Measurements from ENCODE around the gene CAMTA1.

CAMTA1 gene

GRCh38 chr1:7501723-7502603 is 716.7 kb downstream of the CAMTA1 start:
- no peak for DNase-seq (ENCODE audit: low read depth in 1 of 2, low spot score in 1 of 2)

- DNase-seq (ENCODE audit: low read depth in 1 of 2, low spot score in 1 of 2), result no peak
Measured at GRCh38 chr1:7503691-7504437, 718.6 kb downstream of the CAMTA1 start.

DNA sequence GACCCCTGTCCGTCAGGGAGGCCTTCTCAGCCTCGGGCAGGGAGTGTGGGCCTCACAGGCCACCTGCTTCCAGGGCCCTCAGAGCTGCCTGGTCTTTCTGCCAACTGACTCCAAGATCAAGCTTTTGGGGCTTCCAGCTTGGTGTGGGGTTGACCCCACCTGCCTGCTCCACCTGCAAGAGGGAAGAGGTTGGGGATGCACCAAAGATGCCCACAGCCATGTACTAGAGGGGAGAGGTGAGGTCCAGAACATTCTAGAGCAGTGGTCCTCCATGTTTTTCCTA is 719.1 kb downstream of the CAMTA1 start:
- DNase-seq (ENCODE audit: low read depth in 1 of 2, low spot score in 1 of 2), result no peak

DNA sequence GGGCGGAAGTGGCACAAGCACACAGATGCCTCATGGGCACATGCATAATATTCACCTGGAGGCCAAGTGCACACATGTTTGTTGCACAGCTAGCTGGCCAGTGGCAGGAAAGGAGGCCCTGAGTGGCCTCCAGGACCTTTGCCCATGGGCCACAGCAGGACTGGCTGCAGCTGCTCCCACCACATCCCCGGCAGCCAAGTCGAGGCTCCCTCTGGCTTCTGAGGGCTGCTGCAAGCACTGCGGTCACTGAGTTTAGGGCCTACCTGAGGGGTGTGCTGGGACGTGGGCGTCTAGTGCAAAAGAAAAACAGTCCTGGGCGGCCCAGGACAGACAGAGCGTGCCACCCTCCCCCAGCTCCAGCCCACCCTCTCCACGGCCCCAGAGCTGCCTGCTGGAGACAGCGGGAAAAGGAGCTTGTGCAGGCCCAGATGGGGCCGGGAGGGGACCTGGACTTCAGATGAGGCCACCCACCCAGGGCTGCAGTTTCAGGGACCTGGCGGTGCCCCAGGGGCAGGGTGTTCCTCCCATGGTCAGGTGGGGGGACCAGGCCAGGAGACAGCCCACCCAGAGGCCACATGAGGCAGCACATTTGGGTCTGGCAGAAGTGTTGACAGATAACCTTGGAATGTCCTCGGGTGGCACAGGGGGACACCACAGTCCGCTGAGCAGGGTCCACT is 720.0 kb downstream of the CAMTA1 start:
- DNase-seq (ENCODE audit: low read depth in 1 of 2, low spot score in 1 of 2), result no peak

DNA sequence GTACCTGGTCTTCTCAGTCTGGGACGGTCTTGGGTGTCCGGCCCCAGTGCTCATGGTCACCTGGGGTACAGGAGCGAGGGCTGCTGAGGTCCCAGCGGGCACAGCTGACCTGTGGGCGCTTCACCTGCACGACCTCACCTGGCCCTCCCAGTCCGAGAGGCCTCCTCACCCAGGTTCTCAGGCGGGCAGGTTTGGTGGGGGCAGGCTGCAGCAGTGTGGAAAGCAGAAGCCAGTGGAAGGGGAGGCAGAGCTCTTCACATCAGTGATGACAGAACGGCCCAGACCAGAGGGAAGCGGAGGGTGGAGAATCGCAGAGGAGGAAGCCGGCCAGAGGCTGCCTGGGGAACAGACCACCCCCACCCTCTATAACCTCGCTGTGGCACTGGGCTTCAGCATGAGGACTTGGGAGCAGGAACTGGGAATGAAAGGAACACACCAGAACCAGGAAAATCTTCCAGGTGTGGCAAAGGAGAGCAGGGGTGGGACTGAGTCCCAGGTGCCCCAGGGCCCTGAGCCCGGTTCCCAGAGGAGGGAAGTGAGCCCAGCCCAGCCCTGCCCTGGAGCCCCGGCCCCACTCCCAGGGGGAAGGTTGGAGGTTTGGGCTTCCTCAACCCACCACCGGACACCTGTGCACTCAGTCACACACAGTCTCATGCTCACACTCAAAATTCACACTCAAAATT is 720.7 kb downstream of the CAMTA1 start:
- DNase-seq (ENCODE audit: low read depth in 1 of 2, low spot score in 1 of 2), result no peak

GRCh38 chr1:7506454-7507284 is 721.4 kb downstream of the CAMTA1 start:
- no peak for DNase-seq (ENCODE audit: low read depth in 1 of 2, low spot score in 1 of 2)

GRCh38 chr1:7507285-7508019 is 722.2 kb downstream of the CAMTA1 start:
- DNase-seq (ENCODE audit: low read depth in 1 of 2, low spot score in 1 of 2), result no peak

DNA sequence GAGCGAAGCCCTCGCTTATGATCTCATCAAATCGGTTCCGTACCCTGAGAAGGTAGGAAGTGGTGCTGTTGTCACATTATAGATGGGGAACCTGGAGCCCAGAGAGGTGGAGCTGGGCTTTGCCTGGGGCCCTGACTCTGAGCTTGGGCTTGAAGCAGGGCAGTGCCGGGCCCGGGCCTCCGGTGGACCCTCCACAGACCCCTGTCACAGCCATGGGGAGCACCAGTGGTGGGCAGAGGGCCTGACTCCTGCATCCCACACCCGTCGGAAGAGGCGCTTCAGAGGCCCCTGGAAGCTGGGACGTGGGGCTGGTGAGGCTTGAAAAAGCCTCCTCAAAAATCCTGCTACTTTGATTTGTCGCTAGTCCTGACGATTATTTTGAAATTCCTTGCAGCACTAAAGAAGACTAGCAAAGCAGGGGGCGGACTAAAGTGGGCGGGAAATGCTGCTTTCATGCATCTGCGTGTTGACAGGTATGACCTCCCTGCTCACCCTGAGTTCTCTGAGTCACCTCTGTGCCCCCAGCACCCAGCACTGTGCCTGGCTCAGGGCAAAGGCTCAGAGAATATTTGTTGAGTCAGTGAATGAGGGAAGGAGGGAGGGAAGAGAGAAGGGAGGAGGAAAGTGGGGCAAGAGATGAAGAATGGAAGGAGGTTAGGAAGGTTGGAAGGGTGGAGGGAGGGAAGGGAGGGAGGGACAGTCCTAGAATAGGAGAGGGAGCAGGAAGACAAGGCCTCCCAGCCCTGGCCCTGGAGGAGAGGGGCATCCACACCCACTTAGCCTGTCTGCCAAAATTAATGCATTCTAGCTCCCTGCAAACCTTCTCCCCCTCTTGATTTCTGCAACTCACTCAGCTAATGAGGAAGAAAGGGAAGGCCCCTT is 723.0 kb downstream of the CAMTA1 start:
- no peak for DNase-seq (ENCODE audit: low read depth in 1 of 2, low spot score in 1 of 2)

DNA sequence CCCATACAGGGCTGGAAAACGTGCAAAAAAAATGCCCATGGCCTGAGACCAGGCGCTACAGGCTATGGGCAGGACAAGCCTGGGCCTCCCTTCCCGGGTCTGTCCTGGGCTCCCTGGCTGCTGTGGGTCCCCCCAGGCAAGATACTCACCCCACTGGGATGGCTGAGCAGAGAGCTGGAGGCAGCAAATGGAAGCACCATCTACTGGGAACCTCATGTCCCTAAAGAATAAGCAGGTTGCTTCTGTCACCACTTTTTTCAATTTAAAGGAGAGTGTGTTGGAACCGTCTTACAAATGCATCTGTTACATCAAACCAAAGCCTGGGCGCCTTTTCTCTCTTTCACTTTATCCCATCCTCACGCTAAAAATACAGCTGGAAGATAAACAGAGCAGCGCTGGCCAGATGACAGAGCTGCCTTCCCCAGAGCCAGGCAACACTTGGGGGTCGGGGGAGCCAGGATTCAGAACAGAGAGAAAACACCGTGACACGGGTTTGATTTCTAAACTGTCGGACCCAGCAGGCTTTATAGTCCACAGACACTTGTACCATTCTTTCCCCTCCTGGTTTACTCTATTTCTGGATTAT is 723.8 kb downstream of the CAMTA1 start:
- DNase-seq (ENCODE audit: low read depth in 1 of 2, low spot score in 1 of 2), result no peak

DNA sequence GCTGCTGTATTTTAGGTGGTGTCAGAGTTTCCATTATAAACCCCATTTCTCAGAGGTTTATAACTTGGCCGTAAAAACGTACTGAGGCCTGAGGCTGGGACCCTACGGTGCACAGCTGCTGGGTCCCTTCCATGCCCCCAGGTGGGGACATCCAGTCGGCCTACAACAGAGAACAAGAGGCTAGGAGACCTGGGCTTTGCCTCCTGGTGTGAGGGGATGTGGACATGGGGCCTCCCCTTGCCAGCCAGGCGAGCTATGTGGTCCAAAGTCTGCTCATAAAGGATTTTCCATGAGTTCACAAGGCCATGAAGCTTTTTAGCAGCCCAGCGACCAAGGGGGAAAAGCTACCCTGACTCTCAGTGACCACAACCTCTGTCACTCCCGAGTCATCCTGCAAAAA is 724.3 kb downstream of the CAMTA1 start:
- DNase-seq (ENCODE audit: low read depth in 1 of 2, low spot score in 1 of 2), result no peak

GRCh38 chr1:7510389-7510931 is 725.2 kb downstream of the CAMTA1 start:
- DNase-seq (ENCODE audit: low read depth in 1 of 2, low spot score in 1 of 2), result no peak

- DNase-seq (ENCODE audit: low read depth in 1 of 2, low spot score in 1 of 2), result no peak
Measured at GRCh38 chr1:7511381-7511780, 726.1 kb downstream of the CAMTA1 start.

DNA sequence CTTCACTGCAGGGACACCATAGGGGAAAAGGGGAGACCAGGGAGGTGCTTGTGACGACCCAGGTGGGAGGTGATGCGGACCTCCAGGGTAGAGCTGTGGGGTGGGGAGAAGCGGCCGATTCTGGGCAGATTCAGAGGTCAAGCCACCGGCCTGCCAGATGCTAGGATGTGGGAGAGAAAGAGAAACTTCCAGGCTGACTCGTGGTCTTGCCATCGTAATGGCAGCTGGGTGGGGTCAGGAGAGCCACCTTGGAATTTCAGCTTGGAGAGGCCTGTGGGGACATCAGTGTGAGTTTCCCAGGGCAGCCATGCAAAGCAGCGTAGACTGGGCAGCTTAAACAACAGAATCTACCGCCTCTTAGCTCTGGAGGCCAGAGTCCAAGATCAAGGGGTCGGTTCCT is 727.8 kb downstream of the CAMTA1 start:
- no peak for DNase-seq (ENCODE audit: low read depth in 1 of 2, low spot score in 1 of 2)

DNA sequence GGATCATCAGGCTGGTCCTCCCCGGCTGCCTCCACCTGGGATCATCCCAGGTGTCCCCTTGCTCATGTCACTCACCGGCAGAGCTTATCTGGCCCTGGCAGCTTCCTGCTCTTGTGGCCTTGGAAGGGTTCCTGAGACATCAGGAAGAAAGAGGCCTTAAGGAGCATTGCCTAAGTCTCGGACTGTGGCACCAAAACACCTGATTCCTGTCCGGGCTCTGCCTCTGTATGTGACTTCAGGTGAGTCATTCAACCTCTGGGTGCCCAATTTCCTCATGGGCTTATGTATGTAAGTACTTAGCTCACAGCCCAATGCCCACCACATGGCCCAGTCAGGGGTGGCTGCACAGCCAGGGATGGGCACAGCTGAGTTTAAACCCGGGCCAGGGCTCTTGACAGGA is 729.9 kb downstream of the CAMTA1 start:
- DNase-seq (ENCODE audit: low read depth in 1 of 2, low spot score in 1 of 2), result no peak

DNA sequence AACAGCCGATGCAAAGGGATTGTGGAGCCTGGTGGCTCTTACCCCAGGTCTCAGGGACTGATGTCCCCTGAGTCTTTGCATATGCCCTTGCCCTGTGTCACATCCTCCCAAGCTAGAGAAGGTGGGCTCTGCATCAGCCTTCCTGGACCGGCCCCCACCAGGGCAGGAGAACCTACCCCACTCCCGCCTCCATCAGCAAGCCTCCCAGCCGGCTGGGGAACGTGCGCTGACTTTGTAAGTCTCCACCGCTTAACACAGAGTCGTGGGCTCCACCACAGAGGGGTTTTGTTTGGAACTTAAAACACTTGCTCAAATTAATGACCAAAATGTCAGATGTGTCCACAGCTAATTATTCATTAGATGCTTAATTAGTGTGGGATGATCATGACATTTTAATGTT is 730.6 kb downstream of the CAMTA1 start:
- DNase-seq (ENCODE audit: low read depth in 1 of 2, low spot score in 1 of 2), result no peak

DNA sequence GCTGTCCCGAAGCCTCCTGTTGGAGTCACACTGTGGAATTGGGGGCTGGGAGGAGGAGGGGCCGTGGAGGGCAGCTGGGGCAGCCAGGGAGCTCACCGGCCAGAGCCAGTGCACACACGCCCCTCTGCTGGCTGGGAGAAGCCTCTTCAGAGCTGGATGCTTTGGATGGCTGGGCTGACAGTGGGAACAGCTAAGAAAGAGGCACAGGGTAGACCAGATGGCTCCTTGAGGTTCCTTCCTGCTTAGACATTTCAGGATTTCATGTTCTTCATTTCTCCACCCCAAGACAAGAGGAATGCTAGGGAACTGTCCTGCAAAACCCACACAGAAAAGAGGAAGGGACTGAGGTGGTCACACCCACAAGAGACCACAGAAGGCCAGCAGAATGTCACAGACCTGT is 731.1 kb downstream of the CAMTA1 start:
- DNase-seq (ENCODE audit: low read depth in 1 of 2, low spot score in 1 of 2), result no peak

DNA sequence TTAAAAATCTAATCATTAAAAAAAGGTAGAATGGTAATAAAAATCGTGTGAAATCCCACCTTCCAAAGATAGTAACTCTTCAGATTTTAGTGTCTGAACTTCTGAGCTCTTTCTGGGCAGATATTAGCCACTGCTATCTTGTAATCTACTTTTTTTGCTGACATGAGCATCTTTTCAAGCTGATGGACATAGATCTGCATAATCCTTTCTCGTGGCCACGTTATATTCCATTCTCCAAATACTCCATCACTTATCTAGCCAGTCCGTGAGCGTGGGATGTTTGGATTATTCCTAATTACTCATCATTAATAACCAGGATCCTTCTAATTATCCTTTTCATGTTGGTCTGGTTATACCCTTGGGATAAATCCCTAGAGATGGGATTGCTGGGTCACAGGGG is 731.7 kb downstream of the CAMTA1 start:
- no peak for DNase-seq (ENCODE audit: low read depth in 1 of 2, low spot score in 1 of 2)

DNA sequence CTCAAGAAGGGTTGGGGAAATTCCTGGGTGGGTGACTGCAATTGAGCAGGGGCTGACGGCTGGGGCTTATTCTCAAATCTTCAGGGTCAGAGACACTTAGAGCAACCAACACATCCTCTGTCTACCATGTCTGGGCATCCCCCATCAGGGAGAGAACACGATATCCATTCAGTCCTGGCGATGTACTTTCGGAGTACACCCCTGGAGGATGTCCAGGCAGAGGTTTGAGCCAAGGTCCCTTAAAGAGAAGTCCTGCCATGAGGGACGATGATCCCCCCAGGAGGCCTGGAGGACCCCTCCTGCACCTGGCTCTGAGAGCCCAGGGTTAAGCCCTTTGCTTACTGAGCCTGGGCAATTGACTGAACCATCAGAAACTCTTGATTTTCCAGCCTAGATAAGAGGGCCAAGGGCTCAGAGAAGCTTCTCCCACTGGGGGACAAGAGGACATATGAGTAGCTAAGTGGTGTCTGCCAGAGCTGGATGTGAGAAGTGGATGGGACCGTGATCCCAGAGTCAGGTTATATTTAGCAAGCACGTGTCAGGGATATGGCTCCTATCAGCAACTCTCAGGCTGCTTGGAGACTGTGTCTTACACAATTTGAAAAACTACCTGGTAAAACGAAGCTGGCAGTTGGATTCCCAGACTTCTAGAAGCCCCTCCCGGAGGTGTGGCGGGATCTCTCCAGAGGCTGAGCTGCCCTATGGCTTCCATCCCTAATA is 732.5 kb downstream of the CAMTA1 start:
- DNase-seq (ENCODE audit: low read depth in 1 of 2, low spot score in 1 of 2), result no peak

Data from activated CD4-positive, alpha-beta T cell treated with anti-CD3 and anti-CD28 coated beads, Interleukin-2, amount 50 U/mL, for 24 hours (primary cell).